Brain microvascular endothelial cell (primary cell): ENCODE results near the gene TET1.

Source experiments
- DNase-seq: peaks from one replicate; pipeline ENCODE4 v3.0.0-alpha.2; 2020
- H3K27ac ChIP-seq: fragments of 250-450 bp; sonication (Bioruptor Pico); 2 replicates; pipeline ENCODE4 v1.5.1; 2020; ENCODE audit warnings: mild to moderate bottlenecking, moderate library complexity
- H3K27me3 ChIP-seq: fragments of 250-450 bp; sonication (Bioruptor Pico); replicated peaks from 2 replicates; pipeline ENCODE4 v1.5.1; 2020; ENCODE audit warnings: mild to moderate bottlenecking
- H3K36me3 ChIP-seq: fragments of 250-450 bp; sonication (Bioruptor Pico); replicated peaks from 2 replicates; pipeline ENCODE4 v1.5.1; 2020; ENCODE audit warnings: mild to moderate bottlenecking
- H3K4me3 ChIP-seq: 2 replicates; pipeline ENCODE4 v1.5.1; 2011; ENCODE audit warnings: low read depth, mild to moderate bottlenecking, control low read depth, low read length, moderate library complexity
- CTCF ChIP-seq: IDR thresholded peaks from 2 replicates; pipeline ENCODE4 v1.5.1; 2011; ENCODE audit warnings: low read depth, mild to moderate bottlenecking, moderate library complexity, low read length, control low read depth, inconsistent platforms; ENCODE audit errors: missing control alignments
- in situ Hi-C: cut with HindIII; loops from 2 replicates; pipeline ENCODE4 v1.10.0; 2017; ENCODE audit warnings: low sequenced_read_pairs, low pct_ligation_motif_present

Gene TET1

GRCh38 chr10:68668231-68668630 lies 108.1 kb downstream of the TET1 start:
- H3K27me3 ChIP-seq, result no peaks in the 10 kb centered on the region
- no peak for DNase-seq
- H3K27ac ChIP-seq, result no peak overlapping the region
- peaks cover 2% of the 10 kb centered on the region for H3K36me3 ChIP-seq
- TF ChIP-seq CTCF, result no peak
- in situ Hi-C loops, result no loop called here
- H3K4me3 ChIP-seq, result no peak overlapping the region

GRCh38 chr10:68668972-68669371 lies 108.8 kb downstream of the TET1 start:
- Histone ChIP-seq H3K27ac (no peak overlapping the region), H3K36me3 (peaks cover 2% of the 10 kb centered on the region), H3K27me3 (no peaks in the 10 kb centered on the region), H3K4me3 (no peak overlapping the region)
- DNase-seq, result no peak
- no peak for TF ChIP-seq CTCF
- in situ Hi-C loops, result no loop called here

- H3K27ac ChIP-seq, result no peak overlapping the region
- TF ChIP-seq CTCF, result no peak
- in situ Hi-C loops, result no loop called here
Observed at GRCh38 chr10:68684413-68684812, 124.3 kb downstream of the TET1 start.

GRCh38 chr10:68696018-68696417 lies 135.9 kb downstream of the TET1 start:
- no peaks in the 10 kb centered on the region for H3K36me3 ChIP-seq
- H3K27me3 ChIP-seq, result no peaks in the 10 kb centered on the region
- no peak for DNase-seq
- H3K27ac ChIP-seq, result no peak overlapping the region
- in situ Hi-C loops, result no loop called here
- no peak for TF ChIP-seq CTCF
- H3K4me3 ChIP-seq, result no peak overlapping the region

More at GRCh38 chr10:68684413-68684812, 124.3 kb downstream of the TET1 start:
- Histone ChIP-seq H3K4me3 (no peak overlapping the region), H3K27me3 (no peaks in the 10 kb centered on the region), H3K36me3 (peaks cover 5% of the 10 kb centered on the region)
- no peak for DNase-seq

GRCh38 chr10:68697106-68697505 lies 137.0 kb downstream of the TET1 start:
- H3K27ac ChIP-seq, result no peak overlapping the region
- in situ Hi-C loops, result no loop called here
- H3K27me3 ChIP-seq, result no peaks in the 10 kb centered on the region
- H3K36me3 ChIP-seq, result no peaks in the 10 kb centered on the region
- TF ChIP-seq CTCF, result no peak
- H3K4me3 ChIP-seq, result no peak overlapping the region
- no peak for DNase-seq

GRCh38 chr10:68700197-68700596 lies 140.1 kb downstream of the TET1 start:
- no peaks in the 10 kb centered on the region for H3K27me3 ChIP-seq
- no peak for DNase-seq
- H3K4me3 ChIP-seq, result no peak overlapping the region
- in situ Hi-C loops, result no loop called here
- H3K36me3 ChIP-seq, result no peaks in the 10 kb centered on the region
- TF ChIP-seq CTCF, result no peak
- H3K27ac ChIP-seq, result no peak overlapping the region
